ENCODE data around the gene TMEM150A.

TMEM150A gene

DNA sequence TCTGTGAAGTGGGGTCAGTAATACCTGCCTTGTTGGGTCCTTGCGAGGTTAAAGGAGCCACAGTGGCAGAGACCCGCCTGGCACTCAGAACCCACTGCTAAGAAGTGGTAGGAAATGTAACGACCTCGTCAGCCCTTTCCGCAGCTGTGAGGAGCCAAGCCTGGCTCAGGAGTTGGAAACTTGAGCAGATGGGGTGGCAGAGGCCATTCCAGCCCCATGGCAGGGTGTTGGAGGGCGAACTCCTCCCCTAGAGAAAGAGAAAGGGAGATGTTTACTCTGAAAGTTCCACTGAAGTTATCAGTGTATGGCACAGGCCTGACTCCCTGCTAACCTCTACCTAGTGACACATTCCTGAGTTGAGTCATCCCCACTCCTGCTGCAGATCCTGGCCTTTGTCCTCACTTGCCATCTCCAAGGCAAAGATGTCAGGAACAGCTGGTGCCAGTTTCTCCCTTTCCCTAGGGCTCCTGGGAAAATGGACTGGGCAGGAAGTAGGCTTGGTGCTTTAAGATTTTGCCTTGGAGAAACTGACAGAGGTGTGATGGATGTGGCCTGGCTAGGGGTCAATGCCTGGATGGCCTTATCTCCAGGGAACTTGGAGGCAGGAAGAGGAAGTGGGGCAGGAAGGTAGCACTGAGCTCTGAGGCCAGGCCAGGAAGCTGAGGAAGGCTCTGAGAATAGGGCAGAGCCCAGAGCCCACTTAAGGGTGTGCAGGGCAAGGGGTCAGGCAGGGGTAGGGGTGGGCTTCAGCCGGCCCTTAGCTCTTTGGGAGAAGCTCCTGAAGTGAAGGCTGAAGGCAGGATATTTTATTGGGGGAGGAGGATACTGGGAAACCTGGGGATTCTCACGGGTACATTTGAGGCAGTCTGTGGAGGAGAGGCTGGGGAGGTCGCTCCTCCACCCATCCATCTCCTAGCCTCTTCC is 17.4 kb downstream of the TMEM150A start:
- no peaks in the 10 kb centered on the region for H3K9me3 ChIP-seq (ENCODE audit: control insufficient read depth in 2 of 2, low read length in 2 of 2)
- H3K4me3 ChIP-seq (ENCODE audit: low read length in 2 of 2) = peak overlapping the region; percentile 58 to 67
- no peaks in the 10 kb centered on the region for H3K27me3 ChIP-seq (ENCODE audit: control insufficient read depth in 2 of 2, insufficient read depth in 2 of 2, low read length in 2 of 2)
- H3K27ac ChIP-seq (ENCODE audit: low read depth in 2 of 2, low read length in 2 of 2) = peak overlapping the region; percentile 79 to 84
- H3K36me3 ChIP-seq (ENCODE audit: control insufficient read depth in 2 of 2, insufficient read depth in 2 of 2, low read length in 2 of 2) = peaks cover 17% of the 10 kb centered on the region in 2 donors
- peak overlapping the region; percentile 42 to 55 for H3K9ac ChIP-seq (ENCODE audit: low read depth in 1 of 2, low read length in 2 of 2)
- peaks cover 25% of the 10 kb centered on the region in 2 donors for H3K4me1 ChIP-seq (ENCODE audit: control insufficient read depth in 2 of 2, insufficient read depth in 2 of 2, low read length in 2 of 2)

DNA sequence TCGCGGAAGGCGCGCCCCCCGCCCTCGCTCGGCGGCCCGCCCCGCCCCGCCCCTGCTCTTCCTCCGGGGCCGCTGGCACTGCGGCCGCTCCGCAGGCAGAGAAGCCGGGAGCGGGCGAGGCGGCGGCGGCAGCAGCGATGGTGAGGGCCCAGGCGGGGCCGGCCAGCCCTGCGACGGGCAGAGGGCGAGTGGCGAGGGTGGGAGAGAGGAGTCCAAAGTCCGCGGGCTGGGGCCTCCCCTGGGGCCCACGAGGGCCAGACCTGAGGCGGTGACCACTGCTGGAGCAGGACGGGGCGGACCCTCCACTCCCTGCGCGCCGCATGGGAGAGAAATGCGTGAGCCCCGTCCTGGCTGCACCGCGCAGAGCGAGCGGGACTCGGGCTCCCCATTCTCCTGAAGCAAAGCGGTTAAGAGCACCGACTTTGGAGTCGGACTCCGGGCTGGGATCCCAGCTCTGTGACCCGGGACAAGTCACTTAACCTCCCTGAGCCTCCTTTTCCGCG is 18.1 kb downstream of the TMEM150A start, which contains the start of gene VAMP5:
VAMP5 (plus strand) TSS at position 78 of the 503 bp plus-strand sequence; CDS start at position 138, 60 bp downstream.
- Histone ChIP-seq H3K9ac (ENCODE audit: low read depth in 1 of 2, low read length in 2 of 2) (peak within 1 kb of the TSS; percentile 42 to 55), H3K27me3 (ENCODE audit: control insufficient read depth in 2 of 2, insufficient read depth in 2 of 2, low read length in 2 of 2) (no peaks in the 10 kb centered on the region), H3K9me3 (ENCODE audit: control insufficient read depth in 2 of 2, low read length in 2 of 2) (no peaks in the 10 kb centered on the region), H3K4me3 (ENCODE audit: low read length in 2 of 2) (peak within 1 kb of the TSS; percentile 67), H3K36me3 (ENCODE audit: control insufficient read depth in 2 of 2, insufficient read depth in 2 of 2, low read length in 2 of 2) (peaks cover 19 to 21% of the 10 kb centered on the region in 2 donors), H3K4me1 (ENCODE audit: control insufficient read depth in 2 of 2, insufficient read depth in 2 of 2, low read length in 2 of 2) (peaks cover 25% of the 10 kb centered on the region in 2 donors), H3K27ac (ENCODE audit: low read depth in 2 of 2, low read length in 2 of 2) (peak within 1 kb of the TSS; percentile 79 to 84)

DNA sequence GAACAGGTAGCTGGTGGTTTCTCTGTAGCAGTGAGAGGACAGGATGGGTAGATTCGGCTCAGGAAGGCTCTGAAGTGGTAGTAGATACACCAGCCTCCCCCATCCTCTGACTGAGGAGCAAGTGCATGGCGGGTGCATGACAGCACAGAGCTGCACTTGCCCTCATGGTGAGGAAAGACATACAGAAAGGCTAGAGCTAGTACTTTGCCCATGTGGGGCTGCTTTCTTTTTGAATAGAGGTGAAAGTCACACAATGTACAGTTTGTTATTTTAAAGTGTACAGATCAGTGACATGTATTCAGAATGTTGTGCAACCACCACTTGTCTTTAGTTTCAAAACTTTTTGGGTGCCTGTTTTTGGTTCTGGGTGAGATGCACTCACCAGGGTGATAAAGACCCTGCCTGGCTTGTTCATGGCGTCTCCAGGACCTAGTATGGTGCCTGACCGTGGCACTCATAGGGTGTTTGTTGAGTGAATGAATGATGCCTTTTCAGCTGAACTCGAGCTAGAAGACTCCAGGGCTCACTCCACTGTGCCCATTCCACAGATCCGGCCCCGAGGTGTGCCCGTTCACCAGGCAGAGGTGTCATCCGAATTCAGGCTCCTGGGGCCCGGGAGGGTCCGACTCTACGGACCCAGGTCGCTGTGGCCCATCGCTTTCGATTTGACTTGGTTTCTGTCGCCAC is 18.7 kb downstream of the TMEM150A start:
- Histone ChIP-seq H3K4me3 (ENCODE audit: low read length in 2 of 2) (peak overlapping the region; percentile 67), H3K4me1 (ENCODE audit: control insufficient read depth in 2 of 2, insufficient read depth in 2 of 2, low read length in 2 of 2) (peaks cover 30 to 31% of the 10 kb centered on the region in 2 donors), H3K9ac (ENCODE audit: low read depth in 1 of 2, low read length in 2 of 2) (peak overlapping the region; percentile 35 to 55), H3K27me3 (ENCODE audit: control insufficient read depth in 2 of 2, insufficient read depth in 2 of 2, low read length in 2 of 2) (no peaks in the 10 kb centered on the region), H3K27ac (ENCODE audit: low read depth in 2 of 2, low read length in 2 of 2) (peak overlapping the region; percentile 79 to 84), H3K9me3 (ENCODE audit: control insufficient read depth in 2 of 2, low read length in 2 of 2) (no peaks in the 10 kb centered on the region), H3K36me3 (ENCODE audit: control insufficient read depth in 2 of 2, insufficient read depth in 2 of 2, low read length in 2 of 2) (peaks cover 19 to 21% of the 10 kb centered on the region in 2 donors)

DNA sequence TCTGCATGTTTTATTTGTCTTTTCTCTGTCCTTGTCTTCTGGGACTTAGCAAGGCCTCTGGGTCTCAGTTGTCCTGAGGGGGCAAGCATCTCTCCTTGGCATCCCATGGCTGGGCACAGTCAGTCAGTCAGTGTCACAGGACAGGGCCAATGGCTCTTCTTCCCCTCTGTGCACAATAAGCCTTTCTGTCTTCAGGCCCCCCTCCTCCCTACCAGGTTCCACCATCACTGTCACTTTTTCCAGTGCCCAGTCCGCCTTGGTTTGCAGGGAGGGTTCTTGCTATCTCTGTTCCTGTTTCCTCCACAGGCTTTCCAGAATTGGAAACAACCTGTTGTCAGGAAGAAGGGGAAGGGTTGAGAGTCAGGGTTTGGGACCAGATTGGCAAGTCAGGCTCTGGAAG is 20.0 kb downstream of the TMEM150A start:
- peaks cover 36 to 37% of the 10 kb centered on the region in 2 donors for H3K4me1 ChIP-seq (ENCODE audit: control insufficient read depth in 2 of 2, insufficient read depth in 2 of 2, low read length in 2 of 2)
- H3K9ac ChIP-seq (ENCODE audit: low read depth in 1 of 2, low read length in 2 of 2) = no peak overlapping the region
- no peak overlapping the region for H3K27ac ChIP-seq (ENCODE audit: low read depth in 2 of 2, low read length in 2 of 2)
- no peaks in the 10 kb centered on the region for H3K9me3 ChIP-seq (ENCODE audit: control insufficient read depth in 2 of 2, low read length in 2 of 2)
- H3K27me3 ChIP-seq (ENCODE audit: control insufficient read depth in 2 of 2, insufficient read depth in 2 of 2, low read length in 2 of 2) = no peaks in the 10 kb centered on the region
- no peak overlapping the region for H3K4me3 ChIP-seq (ENCODE audit: low read length in 2 of 2)
- peaks cover 19 to 21% of the 10 kb centered on the region in 2 donors for H3K36me3 ChIP-seq (ENCODE audit: control insufficient read depth in 2 of 2, insufficient read depth in 2 of 2, low read length in 2 of 2)

DNA sequence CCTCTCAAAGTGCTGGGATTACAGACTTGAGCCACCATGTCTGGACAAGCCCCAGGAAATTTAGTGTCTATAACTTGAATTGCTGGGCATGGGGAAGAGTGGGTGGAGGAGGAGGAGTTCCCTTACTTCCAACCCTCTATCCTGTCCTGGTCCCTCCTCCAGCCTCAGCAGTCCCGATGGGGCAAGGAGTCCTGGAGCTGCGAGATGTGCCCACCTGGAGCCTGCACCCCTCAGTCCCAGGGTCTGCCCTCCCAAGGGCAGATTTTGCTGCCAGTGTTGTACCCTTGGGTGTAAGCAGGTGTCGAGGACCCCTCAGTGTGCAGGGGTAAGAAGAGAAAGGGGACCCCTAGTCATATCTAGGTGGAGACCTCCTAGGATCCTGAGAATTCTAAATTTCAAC is 22.3 kb downstream of the TMEM150A start:
- Histone ChIP-seq H3K27ac (ENCODE audit: low read depth in 2 of 2, low read length in 2 of 2) (no peak overlapping the region), H3K4me3 (ENCODE audit: low read length in 2 of 2) (no peak overlapping the region), H3K36me3 (ENCODE audit: control insufficient read depth in 2 of 2, insufficient read depth in 2 of 2, low read length in 2 of 2) (peaks cover 19 to 21% of the 10 kb centered on the region in 2 donors), H3K27me3 (ENCODE audit: control insufficient read depth in 2 of 2, insufficient read depth in 2 of 2, low read length in 2 of 2) (no peaks in the 10 kb centered on the region), H3K9me3 (ENCODE audit: control insufficient read depth in 2 of 2, low read length in 2 of 2) (no peaks in the 10 kb centered on the region), H3K4me1 (ENCODE audit: control insufficient read depth in 2 of 2, insufficient read depth in 2 of 2, low read length in 2 of 2) (peaks cover 30 to 37% of the 10 kb centered on the region in 2 donors), H3K9ac (ENCODE audit: low read depth in 1 of 2, low read length in 2 of 2) (no peak overlapping the region)

DNA sequence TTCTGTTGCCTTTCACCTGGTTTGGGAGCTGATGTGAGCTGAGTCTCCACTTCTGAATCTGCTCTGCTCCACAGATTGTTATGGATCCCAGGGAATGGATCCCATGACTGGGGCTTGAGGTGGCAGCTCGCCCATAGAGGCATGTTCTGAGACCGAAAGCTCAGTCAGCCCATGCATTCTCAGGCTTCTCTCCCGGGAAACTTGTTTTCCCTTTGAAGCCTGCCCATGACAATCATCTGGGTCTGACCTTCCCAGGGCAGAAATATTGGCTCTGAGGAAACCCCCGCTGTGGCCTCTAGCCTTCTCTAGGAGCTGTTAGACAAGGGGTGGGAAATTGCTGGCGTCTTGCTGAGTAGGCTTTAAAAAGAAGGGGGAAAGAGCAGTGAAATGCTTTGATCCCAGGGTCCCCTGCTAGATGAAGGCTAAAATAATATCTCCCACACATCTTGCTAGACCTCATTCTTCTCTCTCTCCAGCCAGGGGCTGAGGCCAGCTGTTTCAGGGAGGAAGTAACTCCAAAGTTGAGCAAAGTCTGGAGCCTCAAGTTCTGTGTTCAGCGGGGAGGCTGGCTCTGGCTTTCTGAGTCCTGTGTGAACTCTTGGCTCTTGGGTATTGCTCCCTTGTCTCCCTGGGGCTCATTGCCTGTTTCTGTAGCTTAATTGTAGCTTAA is 23.1 kb downstream of the TMEM150A start:
- Histone ChIP-seq H3K4me1 (ENCODE audit: control insufficient read depth in 2 of 2, insufficient read depth in 2 of 2, low read length in 2 of 2) (peaks cover 22 to 29% of the 10 kb centered on the region in 2 donors), H3K27me3 (ENCODE audit: control insufficient read depth in 2 of 2, insufficient read depth in 2 of 2, low read length in 2 of 2) (no peaks in the 10 kb centered on the region), H3K4me3 (ENCODE audit: low read length in 2 of 2) (peak overlapping the region in 1 of 2 donors; percentile 92), H3K9ac (ENCODE audit: low read depth in 1 of 2, low read length in 2 of 2) (peak overlapping the region in 1 of 2 donors; percentile 32), H3K27ac (ENCODE audit: low read depth in 2 of 2, low read length in 2 of 2) (peak overlapping the region; percentile 91 to 93), H3K9me3 (ENCODE audit: control insufficient read depth in 2 of 2, low read length in 2 of 2) (no peaks in the 10 kb centered on the region), H3K36me3 (ENCODE audit: control insufficient read depth in 2 of 2, insufficient read depth in 2 of 2, low read length in 2 of 2) (peaks cover 19 to 21% of the 10 kb centered on the region in 2 donors)

DNA sequence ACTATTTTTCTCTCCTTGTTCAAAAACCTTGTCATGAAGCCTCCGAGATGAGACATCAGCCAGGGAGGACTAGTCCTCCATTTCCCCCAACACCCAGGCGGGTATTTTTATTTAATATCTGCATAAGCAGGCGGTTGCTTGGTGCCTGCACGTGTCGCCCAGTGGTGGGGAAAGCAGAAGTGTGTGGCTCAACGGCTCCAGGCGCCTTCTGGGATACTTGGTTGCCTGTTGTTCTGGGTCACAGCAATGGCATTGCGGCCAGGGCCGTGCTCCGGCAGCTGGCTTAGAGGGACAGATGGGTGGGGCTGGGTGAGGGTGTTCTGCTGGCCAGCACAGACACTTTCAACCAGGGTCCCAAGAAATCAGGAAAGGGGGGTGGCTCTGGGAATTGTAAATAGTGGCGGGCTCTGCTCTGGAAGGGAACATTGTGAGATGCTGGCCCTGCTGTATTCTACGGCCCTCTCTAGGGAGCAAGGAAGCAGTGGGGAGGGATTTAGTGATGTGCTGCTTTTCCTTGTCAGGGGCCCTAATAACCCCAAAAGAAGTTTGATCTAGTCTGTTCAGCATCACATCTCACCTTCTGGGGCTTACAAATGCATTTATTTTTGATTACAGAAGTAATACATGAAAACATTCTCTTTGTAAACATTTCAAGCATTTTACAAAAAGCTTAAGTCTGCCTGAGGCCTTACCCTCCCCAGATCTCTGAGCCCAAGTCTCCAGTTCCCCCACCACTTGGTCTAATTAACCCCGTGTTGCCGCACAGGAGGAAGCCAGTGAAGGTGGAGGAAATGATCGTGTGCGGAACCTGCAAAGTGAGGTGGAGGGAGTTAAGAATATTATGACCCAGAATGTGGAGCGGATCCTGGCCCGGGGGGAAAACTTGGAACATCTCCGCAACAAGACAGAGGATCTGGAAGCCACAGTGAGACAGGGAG is 24.0 kb downstream of the TMEM150A start:
- peak overlapping the region; percentile 92 to 94 for H3K4me3 ChIP-seq (ENCODE audit: low read length in 2 of 2)
- H3K36me3 ChIP-seq (ENCODE audit: control insufficient read depth in 2 of 2, insufficient read depth in 2 of 2, low read length in 2 of 2) = peaks cover 16 to 19% of the 10 kb centered on the region in 2 donors
- no peaks in the 10 kb centered on the region for H3K9me3 ChIP-seq (ENCODE audit: control insufficient read depth in 2 of 2, low read length in 2 of 2)
- H3K27ac ChIP-seq (ENCODE audit: low read depth in 2 of 2, low read length in 2 of 2) = peak overlapping the region; percentile 91 to 93
- H3K27me3 ChIP-seq (ENCODE audit: control insufficient read depth in 2 of 2, insufficient read depth in 2 of 2, low read length in 2 of 2) = no peaks in the 10 kb centered on the region
- peak overlapping the region; percentile 89 to 92 for H3K9ac ChIP-seq (ENCODE audit: low read depth in 1 of 2, low read length in 2 of 2)
- H3K4me1 ChIP-seq (ENCODE audit: control insufficient read depth in 2 of 2, insufficient read depth in 2 of 2, low read length in 2 of 2) = peaks cover 16 to 22% of the 10 kb centered on the region in 2 donors

DNA sequence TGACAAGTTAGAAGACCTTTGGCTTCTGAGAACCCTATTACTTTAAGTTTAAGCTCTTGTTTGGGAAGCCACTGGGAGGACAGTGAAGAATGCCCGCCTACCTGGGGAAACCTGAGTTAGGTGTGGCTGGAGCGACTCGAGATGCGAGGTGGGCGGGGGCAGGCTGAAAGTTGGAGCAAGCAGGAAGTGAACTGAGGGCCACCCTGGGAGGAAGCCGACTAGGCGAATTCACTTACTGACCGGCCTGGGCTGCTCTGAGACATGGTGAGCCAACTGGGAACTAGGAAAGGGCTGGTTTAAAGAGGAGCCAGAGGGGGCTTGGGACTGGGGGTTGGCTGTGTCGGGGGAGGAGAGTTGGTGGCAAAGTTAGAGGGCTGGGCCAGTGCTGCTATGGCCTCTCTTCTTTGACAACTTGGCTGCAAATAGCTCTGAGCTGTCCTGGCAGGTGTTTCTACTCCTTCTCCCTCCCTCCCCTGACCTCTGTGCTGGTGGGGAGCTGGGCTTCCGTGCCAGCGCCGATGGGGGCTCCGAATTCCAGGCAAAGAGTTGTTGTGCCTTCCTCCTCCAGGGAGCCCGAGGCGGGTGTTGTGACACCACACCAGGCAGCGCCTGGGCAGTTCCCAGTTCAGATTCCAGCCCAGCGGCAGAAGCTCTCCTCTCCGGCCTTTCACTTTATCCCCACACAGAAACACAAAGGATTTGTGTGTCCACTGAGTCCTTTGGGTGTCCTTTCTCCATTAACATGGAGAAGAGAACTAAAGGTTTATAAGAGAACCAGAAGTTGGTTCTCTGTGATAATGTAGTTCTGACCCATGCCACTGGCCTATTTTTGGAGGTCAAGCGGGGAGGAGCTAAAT is 24.9 kb downstream of the TMEM150A start, which contains the start of gene VAMP8:
VAMP8 (plus strand) TSS at position 201 of the 857 bp plus-strand sequence; CDS start at position 262, 61 bp downstream.
- H3K36me3 ChIP-seq (ENCODE audit: control insufficient read depth in 2 of 2, insufficient read depth in 2 of 2, low read length in 2 of 2) = peaks cover 16 to 19% of the 10 kb centered on the region in 2 donors
- peak within 1 kb of the TSS; percentile 89 to 92 for H3K9ac ChIP-seq (ENCODE audit: low read depth in 1 of 2, low read length in 2 of 2)
- H3K27ac ChIP-seq (ENCODE audit: low read depth in 2 of 2, low read length in 2 of 2) = peak within 1 kb of the TSS; percentile 91 to 93
- no peaks in the 10 kb centered on the region for H3K27me3 ChIP-seq (ENCODE audit: control insufficient read depth in 2 of 2, insufficient read depth in 2 of 2, low read length in 2 of 2)
- H3K4me3 ChIP-seq (ENCODE audit: low read length in 2 of 2) = peak within 1 kb of the TSS; percentile 92 to 94
- H3K9me3 ChIP-seq (ENCODE audit: control insufficient read depth in 2 of 2, low read length in 2 of 2) = no peaks in the 10 kb centered on the region
- H3K4me1 ChIP-seq (ENCODE audit: control insufficient read depth in 2 of 2, insufficient read depth in 2 of 2, low read length in 2 of 2) = peaks cover 16 to 21% of the 10 kb centered on the region in 2 donors

Measured in mucosa of rectum (tissue), 2 donors.